ENCODE results near the gene GNPTG. TPM values are rescaled to one million over a fixed set of nuclear protein-coding genes. Genes with fewer than 3 reads are reported as not detected.

The GNPTG gene
- total and polyA plus RNA-seq, 2 of the 13 experiments (the other 11 are each of a cell fraction or from before 2014, with no cell fraction given): 22.7 to 71.1 TPM

DNA sequence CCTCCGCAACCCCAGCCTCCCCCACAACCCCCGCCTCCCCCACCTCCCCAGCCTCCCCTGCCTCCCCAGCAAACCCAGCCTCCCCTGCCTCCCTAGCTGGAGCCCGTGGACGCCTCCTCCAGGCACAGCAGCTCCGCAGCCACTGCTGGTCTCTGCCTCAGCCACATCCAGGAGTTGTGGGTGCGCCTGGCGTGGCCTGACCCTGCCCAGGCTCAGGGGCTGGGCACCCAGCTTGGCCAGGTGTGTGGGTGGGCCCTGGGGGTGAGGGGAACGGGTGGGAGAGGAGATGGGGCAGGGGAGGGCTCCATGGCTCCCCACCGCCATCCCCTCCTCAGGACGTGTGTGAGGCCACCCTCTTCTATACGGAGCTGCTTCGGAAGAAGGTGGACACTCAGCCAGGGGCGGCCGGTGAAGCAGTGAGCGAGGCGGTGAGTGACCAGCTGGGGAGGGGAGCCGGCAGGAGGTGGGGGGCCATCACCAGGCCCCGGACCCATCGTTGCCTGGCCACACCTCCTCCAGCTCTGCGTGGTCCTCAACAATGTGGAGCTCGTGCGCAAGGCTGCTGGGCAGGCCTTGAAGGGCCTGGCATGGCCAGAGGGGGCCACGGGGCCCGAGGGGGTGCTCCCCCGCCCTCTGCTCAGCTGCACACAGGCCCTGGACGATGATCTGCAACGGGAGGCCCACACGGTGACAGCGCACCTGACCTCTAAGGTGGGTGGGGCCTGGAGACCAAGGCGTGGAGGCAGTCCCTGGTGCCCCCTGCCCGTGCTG, 5.9 kb upstream of the GNPTG start (continued):
- TF ChIP-seq, protein P1, sequence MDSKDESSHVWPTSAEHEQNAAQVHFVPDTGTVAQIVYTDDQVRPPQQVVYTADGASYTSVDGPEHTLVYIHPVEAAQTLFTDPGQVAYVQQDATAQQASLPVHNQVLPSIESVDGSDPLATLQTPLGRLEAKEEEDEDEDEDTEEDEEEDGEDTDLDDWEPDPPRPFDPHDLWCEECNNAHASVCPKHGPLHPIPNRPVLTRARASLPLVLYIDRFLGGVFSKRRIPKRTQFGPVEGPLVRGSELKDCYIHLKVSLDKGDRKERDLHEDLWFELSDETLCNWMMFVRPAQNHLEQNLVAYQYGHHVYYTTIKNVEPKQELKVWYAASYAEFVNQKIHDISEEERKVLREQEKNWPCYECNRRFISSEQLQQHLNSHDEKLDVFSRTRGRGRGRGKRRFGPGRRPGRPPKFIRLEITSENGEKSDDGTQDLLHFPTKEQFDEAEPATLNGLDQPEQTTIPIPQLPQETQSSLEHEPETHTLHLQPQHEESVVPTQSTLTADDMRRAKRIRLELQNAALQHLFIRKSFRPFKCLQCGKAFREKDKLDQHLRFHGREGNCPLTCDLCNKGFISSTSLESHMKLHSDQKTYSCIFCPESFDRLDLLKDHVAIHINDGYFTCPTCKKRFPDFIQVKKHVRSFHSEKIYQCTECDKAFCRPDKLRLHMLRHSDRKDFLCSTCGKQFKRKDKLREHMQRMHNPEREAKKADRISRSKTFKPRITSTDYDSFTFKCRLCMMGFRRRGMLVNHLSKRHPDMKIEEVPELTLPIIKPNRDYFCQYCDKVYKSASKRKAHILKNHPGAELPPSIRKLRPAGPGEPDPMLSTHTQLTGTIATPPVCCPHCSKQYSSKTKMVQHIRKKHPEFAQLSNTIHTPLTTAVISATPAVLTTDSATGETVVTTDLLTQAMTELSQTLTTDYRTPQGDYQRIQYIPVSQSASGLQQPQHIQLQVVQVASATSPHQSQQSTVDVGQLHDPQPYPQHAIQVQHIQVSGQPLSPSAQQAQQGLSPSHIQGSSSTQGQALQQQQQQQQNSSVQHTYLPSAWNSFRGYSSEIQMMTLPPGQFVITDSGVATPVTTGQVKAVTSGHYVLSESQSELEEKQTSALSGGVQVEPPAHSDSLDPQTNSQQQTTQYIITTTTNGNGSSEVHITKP (CRISPR knock-in tag; IDR thresholded peaks at IDR 0.05; ENCODE audit: low read depth): no peak
- TF ChIP-seq ZSCAN9 (CRISPR knock-in tag; IDR thresholded peaks at IDR 0.05; ENCODE audit: borderline replicate concordance): no peak
- no peak for TF ChIP-seq ZNF746 (CRISPR knock-in tag; IDR thresholded peaks at IDR 0.05)
- TF ChIP-seq, protein P2, sequence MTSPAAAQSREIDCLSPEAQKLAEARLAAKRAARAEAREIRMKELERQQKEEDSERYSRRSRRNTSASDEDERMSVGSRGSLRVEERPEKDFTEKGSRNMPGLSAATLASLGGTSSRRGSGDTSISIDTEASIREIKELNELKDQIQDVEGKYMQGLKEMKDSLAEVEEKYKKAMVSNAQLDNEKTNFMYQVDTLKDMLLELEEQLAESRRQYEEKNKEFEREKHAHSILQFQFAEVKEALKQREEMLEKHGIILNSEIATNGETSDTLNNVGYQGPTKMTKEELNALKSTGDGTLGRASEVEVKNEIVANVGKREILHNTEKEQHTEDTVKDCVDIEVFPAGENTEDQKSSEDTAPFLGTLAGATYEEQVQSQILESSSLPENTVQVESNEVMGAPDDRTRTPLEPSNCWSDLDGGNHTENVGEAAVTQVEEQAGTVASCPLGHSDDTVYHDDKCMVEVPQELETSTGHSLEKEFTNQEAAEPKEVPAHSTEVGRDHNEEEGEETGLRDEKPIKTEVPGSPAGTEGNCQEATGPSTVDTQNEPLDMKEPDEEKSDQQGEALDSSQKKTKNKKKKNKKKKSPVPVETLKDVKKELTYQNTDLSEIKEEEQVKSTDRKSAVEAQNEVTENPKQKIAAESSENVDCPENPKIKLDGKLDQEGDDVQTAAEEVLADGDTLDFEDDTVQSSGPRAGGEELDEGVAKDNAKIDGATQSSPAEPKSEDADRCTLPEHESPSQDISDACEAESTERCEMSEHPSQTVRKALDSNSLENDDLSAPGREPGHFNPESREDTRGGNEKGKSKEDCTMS (CRISPR knock-in tag; conservative IDR thresholded peaks at IDR 0.05): no peak
- TF ChIP-seq, protein P3, sequence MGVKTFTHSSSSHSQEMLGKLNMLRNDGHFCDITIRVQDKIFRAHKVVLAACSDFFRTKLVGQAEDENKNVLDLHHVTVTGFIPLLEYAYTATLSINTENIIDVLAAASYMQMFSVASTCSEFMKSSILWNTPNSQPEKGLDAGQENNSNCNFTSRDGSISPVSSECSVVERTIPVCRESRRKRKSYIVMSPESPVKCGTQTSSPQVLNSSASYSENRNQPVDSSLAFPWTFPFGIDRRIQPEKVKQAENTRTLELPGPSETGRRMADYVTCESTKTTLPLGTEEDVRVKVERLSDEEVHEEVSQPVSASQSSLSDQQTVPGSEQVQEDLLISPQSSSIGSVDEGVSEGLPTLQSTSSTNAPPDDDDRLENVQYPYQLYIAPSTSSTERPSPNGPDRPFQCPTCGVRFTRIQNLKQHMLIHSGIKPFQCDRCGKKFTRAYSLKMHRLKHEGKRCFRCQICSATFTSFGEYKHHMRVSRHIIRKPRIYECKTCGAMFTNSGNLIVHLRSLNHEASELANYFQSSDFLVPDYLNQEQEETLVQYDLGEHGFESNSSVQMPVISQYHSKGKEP (CRISPR knock-in tag; IDR thresholded peaks at IDR 0.05): no peak
- 0 out of 2 replicates have a peak, but pooled peaks have one; percentile 27 for TF ChIP-seq RXRA (CRISPR knock-in tag; IDR thresholded peaks at IDR 0.05)
- TF ChIP-seq, protein P4, sequence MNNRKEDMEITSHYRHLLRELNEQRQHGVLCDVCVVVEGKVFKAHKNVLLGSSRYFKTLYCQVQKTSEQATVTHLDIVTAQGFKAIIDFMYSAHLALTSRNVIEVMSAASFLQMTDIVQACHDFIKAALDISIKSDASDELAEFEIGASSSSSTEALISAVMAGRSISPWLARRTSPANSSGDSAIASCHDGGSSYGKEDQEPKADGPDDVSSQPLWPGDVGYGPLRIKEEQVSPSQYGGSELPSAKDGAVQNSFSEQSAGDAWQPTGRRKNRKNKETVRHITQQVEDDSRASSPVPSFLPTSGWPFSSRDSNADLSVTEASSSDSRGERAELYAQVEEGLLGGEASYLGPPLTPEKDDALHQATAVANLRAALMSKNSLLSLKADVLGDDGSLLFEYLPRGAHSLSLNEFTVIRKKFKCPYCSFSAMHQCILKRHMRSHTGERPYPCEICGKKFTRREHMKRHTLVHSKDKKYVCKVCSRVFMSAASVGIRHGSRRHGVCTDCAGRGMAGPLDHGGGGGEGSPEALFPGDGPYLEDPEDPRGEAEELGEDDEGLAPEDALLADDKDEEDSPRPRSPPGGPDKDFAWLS (CRISPR knock-in tag; IDR thresholded peaks at IDR 0.05; ENCODE audit: borderline replicate concordance): no peak
- TF ChIP-seq ZNF253 (CRISPR knock-in tag; IDR thresholded peaks at IDR 0.05; ENCODE audit: borderline replicate concordance): no peak
- TF ChIP-seq ZNF713 (CRISPR knock-in tag; IDR thresholded peaks at IDR 0.05): no peak
- TF ChIP-seq AGO2 (optimal IDR thresholded peaks at IDR 0.05; ENCODE audit: low read depth, low read length): peak; percentile 76
- 0 out of 2 replicates have a peak, but pooled peaks have one; percentile 48 for TF ChIP-seq PAF1 (CRISPR knock-in tag; IDR thresholded peaks at IDR 0.05)
- TF ChIP-seq ZNF768 (CRISPR knock-in tag; IDR thresholded peaks at IDR 0.05): no peak
- TF ChIP-seq POLR2A (IDR thresholded peaks at IDR 0.05; ENCODE audit: insufficient read depth in 1 of 2, low read depth in 2 of 2, low read length in 2 of 2): 0 out of 4 replicates have a peak, but pooled peaks of 1 of the 2 experiments have one; percentile 32
- TF ChIP-seq KDM4B (CRISPR knock-in tag; IDR thresholded peaks at IDR 0.05): no peak
- no peak for TF ChIP-seq HNRNPK (IDR thresholded peaks at IDR 0.05; ENCODE audit: low read depth, low read length, poor library complexity, severe bottlenecking)
- TF ChIP-seq, protein P5, sequence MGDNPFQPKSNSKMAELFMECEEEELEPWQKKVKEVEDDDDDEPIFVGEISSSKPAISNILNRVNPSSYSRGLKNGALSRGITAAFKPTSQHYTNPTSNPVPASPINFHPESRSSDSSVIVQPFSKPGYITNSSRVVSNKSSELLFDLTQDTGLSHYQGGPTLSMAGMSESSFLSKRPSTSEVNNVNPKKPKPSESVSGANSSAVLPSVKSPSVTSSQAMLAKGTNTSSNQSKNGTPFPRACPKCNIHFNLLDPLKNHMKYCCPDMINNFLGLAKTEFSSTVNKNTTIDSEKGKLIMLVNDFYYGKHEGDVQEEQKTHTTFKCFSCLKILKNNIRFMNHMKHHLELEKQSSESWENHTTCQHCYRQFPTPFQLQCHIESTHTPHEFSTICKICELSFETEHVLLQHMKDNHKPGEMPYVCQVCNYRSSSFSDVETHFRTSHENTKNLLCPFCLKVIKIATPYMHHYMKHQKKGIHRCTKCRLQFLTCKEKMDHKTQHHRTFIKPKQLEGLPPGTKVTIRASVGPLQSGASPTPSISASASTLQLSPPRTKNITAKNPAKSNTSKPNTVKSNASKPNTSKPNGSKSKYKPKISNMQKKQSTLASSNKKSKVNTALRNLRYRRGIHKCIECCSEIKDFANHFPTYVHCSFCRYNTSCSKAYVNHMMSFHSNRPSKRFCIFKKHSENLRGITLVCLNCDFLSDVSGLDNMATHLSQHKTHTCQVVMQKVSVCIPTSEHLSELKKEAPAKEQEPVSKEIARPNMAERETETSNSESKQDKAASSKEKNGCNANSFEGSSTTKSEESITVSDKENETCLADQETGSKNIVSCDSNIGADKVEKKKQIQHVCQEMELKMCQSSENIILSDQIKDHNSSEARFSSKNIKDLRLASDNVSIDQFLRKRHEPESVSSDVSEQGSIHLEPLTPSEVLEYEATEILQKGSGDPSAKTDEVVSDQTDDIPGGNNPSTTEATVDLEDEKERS (CRISPR knock-in tag; IDR thresholded peaks at IDR 0.05): no peak
